ENCODE measurements around the gene LAMB4.

- TF ChIP-seq CTCF (conservative IDR thresholded peaks at IDR 0.05; ENCODE audit: low read length), result no peak
- TF ChIP-seq EZH2phosphoT487 (IDR thresholded peaks at IDR 0.05; ENCODE audit: borderline replicate concordance, low read depth, low read length), result no peak
These were observed 41.4 kb downstream of the LAMB4 start for GRCh38 chr7:108088729-108089128.

All from OCI-LY7 (cell line).